HG03135 (cell line): ENCODE results near the gene ZYX.

Experiments used
- ATAC-seq: cut with Tn5 transposase; IDR thresholded peaks from one replicate; pipeline ENCODE4 v1.9.1; 2021; ENCODE audit warnings: mild to moderate bottlenecking, moderate library complexity; ENCODE audit not compliant: unreplicated experiment

ZYX gene

GRCh38 chr7:143362131-143363015, 18.8 kb upstream of the ZYX start, which contains the start of gene FAM131B:
FAM131B (minus strand) TSS chr7:143362713; CDS start chr7:143362603, 110 bp downstream.
- no peak for ATAC-seq

GRCh38 chr7:143363016-143363937, 17.9 kb upstream of the ZYX start:
- ATAC-seq = no peak

- ATAC-seq = no peak
Measured at GRCh38 chr7:143367972-143368371, 13.2 kb upstream of the ZYX start.

- no peak for ATAC-seq
Measured at GRCh38 chr7:143368387-143368786, 12.8 kb upstream of the ZYX start.

GRCh38 chr7:143369678-143370651, 11.2 kb upstream of the ZYX start:
- ATAC-seq = no peak

- ATAC-seq = no peak
Measured at GRCh38 chr7:143372070-143372469, 9.1 kb upstream of the ZYX start.

- ATAC-seq = no peak
Measured at GRCh38 chr7:143373255-143373794, 7.8 kb upstream of the ZYX start.

GRCh38 chr7:143374561-143374960, 6.6 kb upstream of the ZYX start:
- no peak for ATAC-seq

GRCh38 chr7:143375298-143376034, 5.7 kb upstream of the ZYX start:
- no peak for ATAC-seq

GRCh38 chr7:143376396-143376795, 4.7 kb upstream of the ZYX start:
- ATAC-seq = no peak

GRCh38 chr7:143379611-143380259, 1.4 kb upstream of the ZYX start:
- no peak for ATAC-seq

GRCh38 chr7:143380260-143380645, 892 bp upstream of the ZYX start:
- peak; percentile 60 for ATAC-seq

- peak; percentile 13 for ATAC-seq
Measured at GRCh38 chr7:143381427-143382125, 431 bp downstream of the ZYX start.

- ATAC-seq = no peak
Measured at GRCh38 chr7:143382126-143382790, 1.1 kb downstream of the ZYX start.

GRCh38 chr7:143382791-143383641, 1.9 kb downstream of the ZYX start:
- no peak for ATAC-seq

- ATAC-seq = no peak
Measured at GRCh38 chr7:143383642-143383957, 2.5 kb downstream of the ZYX start.

GRCh38 chr7:143384148-143384547, 3.0 kb downstream of the ZYX start:
- ATAC-seq = no peak
